ENCODE measurements around the gene EIF3L. TPM values are rescaled to one million over a fixed set of nuclear protein-coding genes. Genes with fewer than 3 reads are reported as not detected.

Gene EIF3L
- total RNA-seq, 1 experiment from 2014 or later, result 402 TPM

DNA sequence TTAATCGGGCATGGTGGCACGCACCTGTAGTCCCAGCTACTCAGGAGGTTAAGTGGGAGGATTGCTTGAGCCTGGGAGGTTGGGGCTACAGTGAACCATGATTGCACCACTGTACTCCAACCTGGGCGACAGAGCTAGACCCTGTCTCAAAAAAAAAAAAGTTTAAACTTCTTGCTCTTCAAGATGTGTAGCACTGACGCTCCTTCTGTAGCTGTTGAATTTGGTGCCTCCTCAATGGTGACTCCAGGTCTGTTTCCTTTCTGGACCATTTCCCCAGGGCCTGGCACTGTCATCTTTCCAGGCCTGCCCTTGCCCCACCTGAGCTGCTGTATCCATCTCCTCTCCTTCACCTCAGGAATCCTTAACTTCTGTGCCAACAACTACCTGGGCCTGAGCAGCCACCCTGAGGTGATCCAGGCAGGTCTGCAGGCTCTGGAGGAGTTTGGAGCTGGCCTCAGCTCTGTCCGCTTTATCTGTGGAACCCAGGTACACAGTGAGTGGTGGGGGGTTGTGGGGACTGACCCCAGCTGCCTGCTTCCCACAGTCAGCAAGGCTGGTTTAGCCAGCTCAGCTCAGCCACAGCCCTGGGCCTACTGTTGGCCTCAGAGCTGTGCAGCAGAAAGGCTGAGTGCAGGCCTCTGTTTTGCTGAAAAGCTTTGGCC, 39.4 kb upstream of the EIF3L start:
- intact Hi-C loops (cut with micrococcal nuclease; ENCODE audit: unreplicated experiment), result no loop called here
- Mint-ChIP-seq H3K4me1 (ENCODE audit: low read depth, unreplicated experiment) (peaks cover 16% of the 10 kb centered on the region), H3K9me3 (ENCODE audit: low read depth, unreplicated experiment) (no peaks in the 10 kb centered on the region), H3K27me3 (ENCODE audit: unreplicated experiment) (peaks cover 16% of the 10 kb centered on the region), H3K4me3 (ENCODE audit: low read depth, unreplicated experiment) (peak overlapping the region; percentile 90), H3K27ac (ENCODE audit: unreplicated experiment) (peak overlapping the region; percentile 34), H3K36me3 (ENCODE audit: insufficient read depth, unreplicated experiment) (peaks cover 49% of the 10 kb centered on the region)
- TF ChIP-seq, protein P1, sequence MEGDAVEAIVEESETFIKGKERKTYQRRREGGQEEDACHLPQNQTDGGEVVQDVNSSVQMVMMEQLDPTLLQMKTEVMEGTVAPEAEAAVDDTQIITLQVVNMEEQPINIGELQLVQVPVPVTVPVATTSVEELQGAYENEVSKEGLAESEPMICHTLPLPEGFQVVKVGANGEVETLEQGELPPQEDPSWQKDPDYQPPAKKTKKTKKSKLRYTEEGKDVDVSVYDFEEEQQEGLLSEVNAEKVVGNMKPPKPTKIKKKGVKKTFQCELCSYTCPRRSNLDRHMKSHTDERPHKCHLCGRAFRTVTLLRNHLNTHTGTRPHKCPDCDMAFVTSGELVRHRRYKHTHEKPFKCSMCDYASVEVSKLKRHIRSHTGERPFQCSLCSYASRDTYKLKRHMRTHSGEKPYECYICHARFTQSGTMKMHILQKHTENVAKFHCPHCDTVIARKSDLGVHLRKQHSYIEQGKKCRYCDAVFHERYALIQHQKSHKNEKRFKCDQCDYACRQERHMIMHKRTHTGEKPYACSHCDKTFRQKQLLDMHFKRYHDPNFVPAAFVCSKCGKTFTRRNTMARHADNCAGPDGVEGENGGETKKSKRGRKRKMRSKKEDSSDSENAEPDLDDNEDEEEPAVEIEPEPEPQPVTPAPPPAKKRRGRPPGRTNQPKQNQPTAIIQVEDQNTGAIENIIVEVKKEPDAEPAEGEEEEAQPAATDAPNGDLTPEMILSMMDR (IDR thresholded peaks at IDR 0.05; ENCODE audit: unreplicated experiment), result no peak
- DNase-seq, result no peak
- CTCF ChIA-PET, result interaction anchor here (0.7 kb wide), 1 partner anchor 203 kb away, joined by 3 read pairs; no protein-coding TSS in a partner anchor
- no TSS peak for BruUV-seq (replicated peaks)

DNA sequence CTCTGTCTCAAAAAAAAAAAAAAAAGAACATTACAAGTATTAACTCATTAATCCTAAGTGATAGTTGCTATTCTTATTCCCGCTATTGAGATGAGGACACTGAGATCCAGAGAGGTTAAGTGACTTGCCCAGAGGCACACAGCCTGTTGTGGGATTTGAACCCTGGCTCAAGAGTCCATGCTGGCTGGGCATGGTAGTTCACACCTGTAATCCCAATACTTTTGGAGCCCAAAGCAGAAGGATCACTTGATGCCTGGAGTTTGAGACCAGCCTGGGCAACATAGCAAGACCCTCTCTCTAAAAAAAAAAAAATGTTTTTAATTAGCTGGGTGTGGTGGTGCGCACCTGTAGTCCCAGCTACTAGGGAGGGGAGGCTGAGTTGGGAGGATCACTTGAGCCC, 37.4 kb upstream of the EIF3L start:
- Mint-ChIP-seq H3K27me3 (ENCODE audit: unreplicated experiment) (peaks cover under 1% of the 10 kb centered on the region), H3K27ac (ENCODE audit: unreplicated experiment) (no peak overlapping the region), H3K4me1 (ENCODE audit: low read depth, unreplicated experiment) (no peaks in the 10 kb centered on the region), H3K36me3 (ENCODE audit: insufficient read depth, unreplicated experiment) (peaks cover 28% of the 10 kb centered on the region), H3K9me3 (ENCODE audit: low read depth, unreplicated experiment) (no peaks in the 10 kb centered on the region), H3K4me3 (ENCODE audit: low read depth, unreplicated experiment) (no peak overlapping the region)
- no peak for DNase-seq
- TF ChIP-seq, protein P1 (IDR thresholded peaks at IDR 0.05; ENCODE audit: unreplicated experiment), result no peak
- intact Hi-C loops (cut with micrococcal nuclease; ENCODE audit: unreplicated experiment), result no loop called here
- CTCF ChIA-PET, result no interaction called here
- no TSS peak for BruUV-seq (replicated peaks)

DNA sequence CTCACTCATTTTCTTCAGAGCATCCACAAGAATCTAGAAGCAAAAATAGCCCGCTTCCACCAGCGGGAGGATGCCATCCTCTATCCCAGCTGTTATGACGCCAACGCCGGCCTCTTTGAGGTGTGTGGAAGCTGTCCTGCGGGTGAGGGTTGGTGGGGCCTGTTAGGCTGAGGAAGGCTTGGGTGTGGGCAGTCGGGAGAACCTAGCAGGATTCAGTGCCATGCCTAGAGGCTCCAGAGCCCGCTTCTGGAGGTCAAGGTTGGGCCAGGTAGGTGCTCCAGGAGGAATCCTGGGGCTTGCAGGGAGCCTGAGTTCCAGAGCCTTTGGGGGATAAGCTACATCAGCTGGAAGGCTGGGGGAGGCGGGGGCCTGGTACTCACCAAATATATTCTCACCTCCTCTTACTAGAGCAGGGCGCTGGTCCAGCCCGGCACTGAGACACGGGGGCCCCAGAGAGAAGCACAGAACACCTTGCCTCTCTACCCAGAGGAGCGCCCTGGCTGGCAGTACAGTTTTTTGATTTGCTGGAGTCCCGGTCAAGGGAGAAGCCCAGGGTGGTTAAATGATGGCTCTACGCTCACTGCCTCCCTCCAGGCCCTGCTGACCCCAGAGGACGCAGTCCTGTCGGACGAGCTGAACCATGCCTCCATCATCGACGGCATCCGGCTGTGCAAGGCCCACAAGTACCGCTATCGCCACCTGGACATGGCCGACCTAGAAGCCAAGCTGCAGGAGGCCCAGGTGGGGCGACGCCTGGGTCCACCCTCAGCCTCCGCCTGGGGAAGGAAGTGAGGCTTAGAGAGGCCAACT, 36.1 kb upstream of the EIF3L start:
- H3K9me3 Mint-ChIP-seq (ENCODE audit: low read depth, unreplicated experiment), result no peaks in the 10 kb centered on the region
- H3K27ac Mint-ChIP-seq (ENCODE audit: unreplicated experiment), result no peak overlapping the region
- H3K4me3 Mint-ChIP-seq (ENCODE audit: low read depth, unreplicated experiment), result no peak overlapping the region
- no peaks in the 10 kb centered on the region for H3K4me1 Mint-ChIP-seq (ENCODE audit: low read depth, unreplicated experiment)
- H3K27me3 Mint-ChIP-seq (ENCODE audit: unreplicated experiment), result no peaks in the 10 kb centered on the region
- peaks cover 24% of the 10 kb centered on the region for H3K36me3 Mint-ChIP-seq (ENCODE audit: insufficient read depth, unreplicated experiment)
- no peak for DNase-seq
- intact Hi-C loops (cut with micrococcal nuclease; ENCODE audit: unreplicated experiment), result no loop called here
- TF ChIP-seq, protein P1 (IDR thresholded peaks at IDR 0.05; ENCODE audit: unreplicated experiment), result no peak
- CTCF ChIA-PET, result no interaction called here
- BruUV-seq (replicated peaks), result no TSS peak

DNA sequence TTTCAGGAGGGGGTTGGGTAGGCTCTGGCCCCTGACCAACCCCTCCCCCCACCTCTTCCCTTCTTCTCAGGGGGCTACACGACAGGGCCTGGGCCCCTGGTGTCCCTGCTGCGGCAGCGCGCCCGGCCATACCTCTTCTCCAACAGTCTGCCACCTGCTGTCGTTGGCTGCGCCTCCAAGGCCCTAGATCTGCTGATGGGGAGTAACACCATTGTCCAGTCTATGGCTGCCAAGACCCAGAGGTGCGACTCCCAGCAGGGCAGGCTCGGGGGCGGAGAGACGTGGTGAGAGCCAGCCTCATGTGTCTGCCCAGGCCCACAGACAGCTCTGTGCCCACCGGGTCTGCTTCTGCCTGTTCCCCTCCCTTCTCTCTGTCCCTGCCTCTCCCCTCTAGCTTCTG, 33.6 kb upstream of the EIF3L start:
- CTCF ChIA-PET, result no interaction called here
- TF ChIP-seq, protein P1 (IDR thresholded peaks at IDR 0.05; ENCODE audit: unreplicated experiment), result no peak
- no peaks in the 10 kb centered on the region for H3K9me3 Mint-ChIP-seq (ENCODE audit: low read depth, unreplicated experiment)
- no peak overlapping the region for H3K4me3 Mint-ChIP-seq (ENCODE audit: low read depth, unreplicated experiment)
- no TSS peak for BruUV-seq (replicated peaks)
- intact Hi-C loops (cut with micrococcal nuclease; ENCODE audit: unreplicated experiment), result loop anchor here (5.0 kb wide), 1 partner anchor 152 kb away; no protein-coding TSS in a partner anchor
- no peaks in the 10 kb centered on the region for H3K4me1 Mint-ChIP-seq (ENCODE audit: low read depth, unreplicated experiment)
- peaks cover 18% of the 10 kb centered on the region for H3K36me3 Mint-ChIP-seq (ENCODE audit: insufficient read depth, unreplicated experiment)
- no peak for DNase-seq
- H3K27me3 Mint-ChIP-seq (ENCODE audit: unreplicated experiment), result no peaks in the 10 kb centered on the region
- H3K27ac Mint-ChIP-seq (ENCODE audit: unreplicated experiment), result no peak overlapping the region

Data from Calu3 (cell line).